ENCODE results near the gene TNFAIP2. TPM values are rescaled to one million over a fixed set of nuclear protein-coding genes. Genes with fewer than 3 reads are reported as not detected.

The TNFAIP2 gene
- 24.0 and 35.7 TPM in 2 replicates for total RNA-seq

GRCh38 chr14:103122947-103123633, at the start of gene TNFAIP2:
TSS of gene TNFAIP2 (plus strand) at chr14:103123461. CDS start at chr14:103126458, 2,997 bp downstream.

GRCh38 chr14:103084021-103084919, 39.0 kb upstream of the TNFAIP2 start, which contains the start of gene LBHD2:
TSS of gene LBHD2 (plus strand) at chr14:103084210. CDS start at chr14:103086013, 1,803 bp downstream.

GRCh38 chr14:103094406-103095209, 28.7 kb upstream of the TNFAIP2 start, which contains the start of gene EXOC3L4:
TSS of gene EXOC3L4 (plus strand) at chr14:103094725. CDS start at chr14:103100220, 5,495 bp downstream.

Other genes starting within 250 kb of the TNFAIP2 start
- 0.32 TPM in 1 of 2 replicates, not detected in the other for gene AMN, start 200.8 kb upstream of the TNFAIP2 start, total RNA-seq
- 77.1 and 89.6 TPM in 2 replicates for gene CDC42BPB, start 65.9 kb upstream of the TNFAIP2 start, total RNA-seq
- not detected in 2 replicates for gene LBHD2, start 39.3 kb upstream of the TNFAIP2 start, total RNA-seq
- gene EXOC3L4, start 28.7 kb upstream of the TNFAIP2 start, total RNA-seq, result not detected in 2 replicates
- gene EIF5, start 210.8 kb downstream of the TNFAIP2 start, total RNA-seq, result 105 and 115 TPM in 2 replicates

Data from epithelial cell of umbilical artery (primary cell).